ENCODE measurements around the gene DLEC1. TPM values are rescaled to one million over a fixed set of nuclear protein-coding genes. Genes with fewer than 3 reads are reported as not detected.
"Not testable (repeated sequence)": the region's sequence is repeated elsewhere in the genome, so short reads cannot be mapped to it uniquely, and the experiment has no call there.

The DLEC1 gene
- total RNA-seq, 2 experiments from 2014 or later = 0.70 to 1.1 TPM

DNA sequence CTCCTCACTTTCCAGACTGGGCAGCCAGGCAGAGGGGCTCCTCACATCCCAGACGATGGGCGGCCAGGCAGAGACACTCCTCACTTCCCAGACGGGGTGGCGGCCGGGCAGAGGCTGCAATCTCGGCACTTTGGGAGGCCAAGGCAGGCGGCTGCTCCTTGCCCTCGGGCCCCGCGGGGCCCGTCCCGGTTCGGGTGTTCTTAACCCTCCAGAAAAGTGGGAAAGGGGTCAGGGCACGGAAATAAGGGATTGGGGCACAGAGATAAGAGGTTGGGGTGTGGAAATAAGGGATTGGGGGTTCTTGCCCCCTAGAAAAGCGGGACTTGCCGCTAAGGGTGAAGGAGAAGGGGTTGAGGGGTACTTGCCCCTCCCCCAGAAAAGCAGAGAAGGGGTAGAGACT, 43.3 kb downstream of the DLEC1 start:
- H3K4me3 Mint-ChIP-seq; intact Hi-C loops (cut with micrococcal nuclease); H3K36me3 Mint-ChIP-seq; H3K27me3 Mint-ChIP-seq; H3K4me1 Mint-ChIP-seq (ENCODE audit: low read depth); POLR2A ChIA-PET; DNase-seq; H3K27ac Mint-ChIP-seq; CTCF ChIA-PET: not testable (repeated sequence)
- peaks cover 19% of the 10 kb centered on the region for H3K9me3 Mint-ChIP-seq

DNA sequence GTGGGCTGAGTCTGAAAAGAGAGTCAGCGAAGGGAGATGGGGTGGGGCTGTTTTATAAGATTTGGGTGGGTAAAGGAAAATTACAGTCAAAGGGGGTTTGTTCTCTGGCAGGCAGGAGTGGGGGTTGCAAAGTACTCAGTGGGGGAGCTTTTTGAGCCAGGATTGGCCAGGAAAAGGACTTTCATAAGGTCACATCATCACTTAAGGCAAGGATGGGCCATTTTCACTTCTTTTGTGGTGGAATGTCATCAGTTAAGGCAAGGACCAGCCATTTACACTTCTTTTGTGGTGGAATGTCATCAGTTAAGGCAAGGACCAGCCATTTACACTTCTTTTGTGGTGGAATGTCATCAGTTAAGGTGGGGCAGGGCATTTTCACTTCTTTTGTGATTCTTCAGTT, 44.2 kb downstream of the DLEC1 start:
- H3K4me3 Mint-ChIP-seq; H3K27me3 Mint-ChIP-seq; H3K27ac Mint-ChIP-seq; DNase-seq; intact Hi-C loops (cut with micrococcal nuclease); CTCF ChIA-PET; POLR2A ChIA-PET; H3K36me3 Mint-ChIP-seq; H3K4me1 Mint-ChIP-seq (ENCODE audit: low read depth): not testable (repeated sequence)
- peaks cover 19% of the 10 kb centered on the region for H3K9me3 Mint-ChIP-seq

DNA sequence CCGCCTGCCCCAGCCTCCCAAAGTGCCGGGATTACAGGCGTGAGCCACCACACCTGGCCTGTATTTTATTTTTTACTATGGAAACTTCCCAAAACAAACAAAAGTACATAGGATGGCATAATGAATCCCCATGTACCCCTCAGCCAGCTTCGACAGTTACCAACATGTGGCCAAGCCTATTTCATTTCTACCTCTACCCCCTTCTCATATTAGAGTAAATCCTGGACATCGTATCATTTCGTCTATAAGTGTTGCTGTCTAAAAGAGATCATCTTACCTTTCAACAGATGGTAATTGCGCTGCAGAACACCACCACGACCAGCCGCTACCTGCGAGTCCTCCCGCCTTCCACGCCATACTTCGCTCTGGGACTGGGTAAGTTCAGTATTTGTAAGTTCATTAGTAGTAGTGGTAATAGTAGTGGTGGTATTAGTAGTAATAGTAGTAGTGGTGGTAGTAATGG, 44.9 kb downstream of the DLEC1 start:
- DNase-seq = no peak
- H3K4me3 Mint-ChIP-seq = no peak overlapping the region
- H3K4me1 Mint-ChIP-seq (ENCODE audit: low read depth) = no peaks in the 10 kb centered on the region
- peak overlapping the region; percentile 10 for H3K27ac Mint-ChIP-seq
- H3K36me3 Mint-ChIP-seq = peaks cover 6% of the 10 kb centered on the region
- no peaks in the 10 kb centered on the region for H3K27me3 Mint-ChIP-seq
- CTCF ChIA-PET = no interaction called here
- peaks cover 19% of the 10 kb centered on the region for H3K9me3 Mint-ChIP-seq
- POLR2A ChIA-PET = no interaction called here
- intact Hi-C loops (cut with micrococcal nuclease) = no loop called here

DNA sequence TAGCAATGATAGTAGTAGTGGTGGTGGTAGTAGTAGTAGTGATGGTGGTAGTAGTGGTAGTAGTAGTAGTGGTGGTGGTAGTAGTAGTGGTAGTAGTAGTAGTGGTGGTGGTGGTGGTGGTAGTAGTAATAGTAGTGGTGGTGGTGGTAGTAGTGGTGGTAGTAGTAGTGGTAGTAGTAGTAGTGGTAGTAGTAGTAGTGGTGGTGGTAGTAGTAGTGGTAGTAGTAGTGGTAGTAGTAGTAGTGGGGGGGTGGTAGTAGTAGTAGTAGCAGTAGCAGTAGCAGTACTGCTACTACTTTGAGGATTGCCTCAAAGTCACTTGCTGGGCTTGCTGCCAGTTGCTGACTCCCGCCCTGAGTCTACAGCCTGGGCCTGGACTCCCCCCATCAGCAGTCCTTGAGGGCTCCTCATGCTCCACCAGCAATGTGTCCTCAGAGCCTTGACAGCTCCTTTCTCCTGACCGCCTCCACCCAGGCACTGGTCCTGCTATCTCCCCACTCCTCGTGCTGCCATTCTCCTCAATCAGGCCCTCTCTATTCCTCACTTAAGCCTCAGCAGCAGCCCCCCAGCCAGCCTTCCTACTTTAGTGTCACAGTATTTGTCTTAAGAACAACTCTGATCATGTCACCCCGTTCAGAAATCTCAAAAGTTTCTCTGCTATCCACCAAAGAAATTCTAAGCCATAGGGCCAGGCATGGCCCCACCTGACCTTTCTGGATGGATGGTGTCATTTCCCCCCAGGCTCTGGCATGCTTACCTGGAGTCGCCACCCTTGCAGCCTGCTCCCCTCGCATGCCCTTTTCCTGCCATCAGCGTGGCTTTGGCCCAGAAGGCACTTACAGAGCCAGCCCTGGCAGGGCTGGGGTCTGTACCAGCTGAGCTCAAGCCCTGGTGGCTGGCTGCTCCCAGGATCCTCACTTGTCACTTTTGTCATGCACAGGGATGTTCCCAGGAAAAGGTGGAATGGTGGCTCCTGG, 45.6 kb downstream of the DLEC1 start:
- POLR2A ChIA-PET = no interaction called here
- peak; percentile 43 for DNase-seq
- H3K9me3 Mint-ChIP-seq = peaks cover 19% of the 10 kb centered on the region
- H3K4me1 Mint-ChIP-seq (ENCODE audit: low read depth) = no peaks in the 10 kb centered on the region
- H3K4me3 Mint-ChIP-seq = no peak overlapping the region
- H3K36me3 Mint-ChIP-seq = peaks cover 6% of the 10 kb centered on the region
- H3K27me3 Mint-ChIP-seq = no peaks in the 10 kb centered on the region
- H3K27ac Mint-ChIP-seq = peak overlapping the region; percentile 36
- intact Hi-C loops (cut with micrococcal nuclease) = no loop called here
- CTCF ChIA-PET = no interaction called here

DNA sequence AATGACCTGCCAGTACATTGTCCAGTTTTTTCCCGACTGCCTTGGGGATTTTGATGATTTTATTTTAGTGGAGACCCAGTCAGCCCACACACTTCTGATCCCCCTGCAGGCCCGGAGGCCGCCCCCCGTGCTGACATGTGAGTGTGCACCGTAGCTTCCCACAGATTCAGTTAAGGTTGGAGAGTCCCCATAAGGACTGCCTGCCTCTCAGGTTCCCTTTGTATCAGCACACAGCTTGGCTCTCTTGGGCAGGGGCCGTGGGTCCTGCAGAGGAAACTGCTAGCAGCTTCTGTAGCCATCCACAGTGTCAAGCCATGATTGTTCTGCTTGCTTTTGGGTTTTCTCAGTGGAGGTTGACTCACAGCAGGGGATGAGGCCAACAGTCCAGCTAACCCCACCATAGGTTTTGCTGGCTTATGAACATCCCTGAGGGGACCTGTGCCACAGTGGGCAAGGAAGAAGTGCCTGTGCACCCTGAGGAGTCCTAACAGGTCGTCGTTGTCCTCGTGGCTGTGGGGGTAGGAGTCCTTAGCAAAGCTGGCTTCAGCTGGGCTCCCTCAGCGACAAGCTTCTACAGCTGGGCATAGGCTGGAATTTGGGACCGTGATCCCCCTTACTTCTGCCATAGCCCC, 46.4 kb downstream of the DLEC1 start:
- ChIA-PET CTCF (no interaction called here), POLR2A (no interaction called here)
- peaks cover 6% of the 10 kb centered on the region for H3K36me3 Mint-ChIP-seq
- H3K27me3 Mint-ChIP-seq = no peaks in the 10 kb centered on the region
- no peak overlapping the region for H3K4me3 Mint-ChIP-seq
- intact Hi-C loops (cut with micrococcal nuclease) = no loop called here
- no peaks in the 10 kb centered on the region for H3K4me1 Mint-ChIP-seq (ENCODE audit: low read depth)
- H3K27ac Mint-ChIP-seq = no peak overlapping the region
- DNase-seq = no peak
- peaks cover 19% of the 10 kb centered on the region for H3K9me3 Mint-ChIP-seq

DNA sequence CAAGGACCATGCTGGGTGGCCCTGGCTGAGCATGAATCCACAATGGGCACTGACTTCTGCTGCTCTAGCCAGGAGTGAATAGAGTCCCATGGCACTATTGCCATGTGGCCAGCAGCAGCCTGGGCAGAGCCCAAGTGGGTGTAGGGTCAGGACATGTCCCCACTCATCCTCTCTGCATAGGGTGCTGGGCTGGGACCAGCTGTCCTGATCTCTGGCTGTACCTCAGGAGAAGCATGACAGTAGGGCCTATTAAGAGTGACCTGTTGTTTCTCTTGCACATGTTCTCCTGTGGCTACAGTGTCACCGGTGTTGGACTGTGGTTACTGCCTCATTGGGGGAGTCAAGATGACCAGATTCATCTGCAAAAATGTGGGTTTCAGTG, 46.9 kb downstream of the DLEC1 start:
- Mint-ChIP-seq H3K27ac (no peak overlapping the region), H3K36me3 (peaks cover 4% of the 10 kb centered on the region), H3K9me3 (peaks cover 17% of the 10 kb centered on the region), H3K4me1 (ENCODE audit: low read depth) (no peaks in the 10 kb centered on the region), H3K27me3 (no peaks in the 10 kb centered on the region), H3K4me3 (no peak overlapping the region)
- ChIA-PET CTCF (no interaction called here), POLR2A (no interaction called here)
- intact Hi-C loops (cut with micrococcal nuclease) = no loop called here
- no peak for DNase-seq

DNA sequence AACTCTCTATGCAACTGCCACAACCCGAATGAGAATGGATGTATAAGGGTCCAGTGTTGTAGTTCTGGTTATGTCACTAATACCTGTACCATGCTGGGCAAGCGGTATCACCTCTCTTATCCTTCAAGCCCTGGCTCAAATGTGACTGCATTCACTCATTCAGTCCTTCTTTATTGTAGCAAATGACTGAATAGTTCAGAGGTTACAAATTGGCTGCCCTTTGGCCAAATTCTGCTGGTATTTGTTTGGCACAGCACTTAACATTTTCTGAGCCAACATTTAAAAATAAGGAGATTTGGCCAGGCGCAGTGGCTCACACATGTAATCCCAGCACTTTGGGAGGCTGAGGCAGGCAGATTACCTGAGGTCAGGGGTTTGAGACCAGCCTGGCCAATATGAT, 47.5 kb downstream of the DLEC1 start:
- Mint-ChIP-seq H3K4me3 (no peak overlapping the region), H3K4me1 (ENCODE audit: low read depth) (no peaks in the 10 kb centered on the region), H3K9me3 (peaks cover 17% of the 10 kb centered on the region), H3K27ac (no peak overlapping the region), H3K36me3 (peaks cover 4% of the 10 kb centered on the region), H3K27me3 (no peaks in the 10 kb centered on the region)
- ChIA-PET CTCF (no interaction called here), POLR2A (interaction anchor here (0.7 kb wide), 1 partner anchor 335 kb away, joined by 3 read pairs; no protein-coding TSS in a partner anchor)
- no peak for DNase-seq
- intact Hi-C loops (cut with micrococcal nuclease) = no loop called here

DNA sequence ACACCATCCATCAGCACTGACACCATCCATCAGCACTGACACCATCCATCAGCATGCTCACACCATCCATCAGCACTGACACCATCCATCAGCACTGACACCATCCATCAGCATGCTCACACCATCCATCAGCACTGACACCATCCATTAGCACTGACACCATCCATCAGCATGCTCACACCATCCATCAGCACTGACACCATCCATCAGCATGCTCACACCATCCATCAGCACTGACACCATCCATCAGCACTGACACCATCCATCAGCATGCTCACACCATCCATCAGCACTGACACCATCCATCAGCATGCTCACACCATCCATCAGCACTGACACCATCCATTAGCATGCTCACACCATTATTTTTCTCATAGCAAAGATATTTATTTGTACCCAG, 48.3 kb downstream of the DLEC1 start:
- DNase-seq; CTCF ChIA-PET; H3K4me3 Mint-ChIP-seq; H3K4me1 Mint-ChIP-seq (ENCODE audit: low read depth); intact Hi-C loops (cut with micrococcal nuclease); H3K36me3 Mint-ChIP-seq; H3K27ac Mint-ChIP-seq; POLR2A ChIA-PET; H3K27me3 Mint-ChIP-seq: not testable (repeated sequence)
- H3K9me3 Mint-ChIP-seq = peaks cover 17% of the 10 kb centered on the region

DNA sequence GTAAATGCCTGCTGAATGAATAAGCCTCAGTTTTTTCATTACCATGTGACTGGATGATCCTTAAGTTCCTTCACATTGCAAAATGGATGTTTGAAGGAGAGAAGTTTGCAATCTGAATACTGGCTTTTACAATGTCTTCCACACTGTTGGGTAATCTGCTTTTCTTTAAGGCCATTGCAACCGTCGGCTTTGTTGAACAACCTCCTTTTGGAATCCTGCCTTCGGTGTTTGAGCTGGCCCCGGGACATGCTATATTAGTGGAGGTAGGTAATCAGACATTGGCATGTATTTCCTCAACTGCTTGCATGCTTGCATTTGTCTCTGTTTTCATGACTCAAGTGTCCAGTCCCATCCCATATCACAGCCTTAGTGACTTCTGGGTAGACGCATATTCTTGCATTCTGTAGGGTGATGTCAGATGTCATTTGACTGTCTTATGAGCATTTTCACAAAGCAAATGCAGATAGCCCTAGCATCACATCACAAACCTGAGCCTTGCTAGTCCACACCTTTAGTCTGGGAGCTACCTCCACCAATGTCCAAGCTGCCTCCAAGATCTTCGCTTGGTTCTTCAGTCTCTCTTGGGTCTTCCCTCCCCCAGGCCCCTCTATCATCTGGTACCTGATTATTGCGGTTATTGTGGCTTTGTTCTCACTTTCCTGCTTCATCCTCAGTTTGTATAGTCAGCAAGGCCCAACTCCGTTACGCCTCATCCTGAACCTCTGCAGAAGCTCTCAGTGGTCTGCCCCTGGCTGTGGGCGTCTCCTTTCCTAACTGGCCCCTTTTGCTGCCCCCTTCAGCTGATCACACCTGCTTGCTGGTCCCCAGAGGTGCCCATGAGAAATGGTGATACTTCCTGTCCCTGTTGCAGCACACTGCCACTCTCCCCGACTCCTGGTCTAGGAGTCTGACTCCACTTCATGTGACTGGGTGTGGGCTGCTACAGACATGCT, 49.4 kb downstream of the DLEC1 start:
- peaks cover 10% of the 10 kb centered on the region for H3K9me3 Mint-ChIP-seq
- peaks cover 4% of the 10 kb centered on the region for H3K36me3 Mint-ChIP-seq
- H3K4me1 Mint-ChIP-seq (ENCODE audit: low read depth) = no peaks in the 10 kb centered on the region
- ChIA-PET CTCF (no interaction called here), POLR2A (no interaction called here)
- H3K27ac Mint-ChIP-seq = no peak overlapping the region
- no peak for DNase-seq
- no peak overlapping the region for H3K4me3 Mint-ChIP-seq
- intact Hi-C loops (cut with micrococcal nuclease) = no loop called here
- H3K27me3 Mint-ChIP-seq = no peaks in the 10 kb centered on the region

DNA sequence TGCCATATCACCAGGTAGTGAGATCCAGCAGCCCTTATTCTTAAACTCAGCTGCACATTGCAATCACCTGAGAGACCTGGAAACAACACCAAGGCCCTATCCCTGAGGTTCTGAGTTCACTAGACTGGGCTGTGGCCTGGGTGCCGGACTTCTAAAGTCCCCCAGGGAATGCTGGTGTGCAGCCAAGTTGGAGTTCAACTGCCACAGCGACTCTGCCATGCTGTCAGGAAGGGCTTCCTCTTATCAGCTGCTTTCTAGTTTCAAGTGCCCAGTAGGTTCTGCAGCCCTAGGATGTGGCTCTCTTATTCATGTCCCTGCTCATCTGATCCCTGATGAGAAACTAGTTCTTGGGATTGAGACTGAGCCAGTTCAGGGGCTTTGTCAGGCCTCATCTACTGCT, 50.2 kb downstream of the DLEC1 start:
- DNase-seq = no peak
- H3K4me1 Mint-ChIP-seq (ENCODE audit: low read depth) = no peaks in the 10 kb centered on the region
- peaks cover 2% of the 10 kb centered on the region for H3K36me3 Mint-ChIP-seq
- peaks cover 5% of the 10 kb centered on the region for H3K9me3 Mint-ChIP-seq
- ChIA-PET CTCF (no interaction called here), POLR2A (no interaction called here)
- H3K27me3 Mint-ChIP-seq = no peaks in the 10 kb centered on the region
- H3K4me3 Mint-ChIP-seq = no peak overlapping the region
- H3K27ac Mint-ChIP-seq = no peak overlapping the region
- intact Hi-C loops (cut with micrococcal nuclease) = no loop called here

DNA sequence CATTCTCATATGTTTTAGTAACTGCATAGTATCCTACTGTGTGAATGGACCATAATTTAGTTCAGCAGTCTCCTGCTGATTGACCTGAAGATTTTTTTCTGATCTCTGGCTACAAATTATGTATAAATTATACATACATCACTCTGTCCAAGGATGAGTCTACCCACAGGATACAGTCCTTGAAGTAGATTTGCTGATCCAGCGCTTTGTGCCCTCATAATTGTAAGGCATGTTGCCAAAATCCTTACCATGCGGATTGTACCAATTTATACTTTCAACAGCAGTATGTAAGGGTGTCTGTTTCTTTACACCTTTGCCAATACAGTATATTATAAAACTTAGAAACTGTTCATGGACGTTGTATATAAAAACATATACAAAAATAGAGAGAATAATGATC, 51.4 kb downstream of the DLEC1 start:
- no peaks in the 10 kb centered on the region for H3K9me3 Mint-ChIP-seq
- POLR2A ChIA-PET = no interaction called here
- H3K27me3 Mint-ChIP-seq = no peaks in the 10 kb centered on the region
- no peak overlapping the region for H3K27ac Mint-ChIP-seq
- DNase-seq = no peak
- intact Hi-C loops (cut with micrococcal nuclease) = no loop called here
- no peaks in the 10 kb centered on the region for H3K4me1 Mint-ChIP-seq (ENCODE audit: low read depth)
- CTCF ChIA-PET = no interaction called here
- no peaks in the 10 kb centered on the region for H3K36me3 Mint-ChIP-seq
- H3K4me3 Mint-ChIP-seq = no peak overlapping the region

DNA sequence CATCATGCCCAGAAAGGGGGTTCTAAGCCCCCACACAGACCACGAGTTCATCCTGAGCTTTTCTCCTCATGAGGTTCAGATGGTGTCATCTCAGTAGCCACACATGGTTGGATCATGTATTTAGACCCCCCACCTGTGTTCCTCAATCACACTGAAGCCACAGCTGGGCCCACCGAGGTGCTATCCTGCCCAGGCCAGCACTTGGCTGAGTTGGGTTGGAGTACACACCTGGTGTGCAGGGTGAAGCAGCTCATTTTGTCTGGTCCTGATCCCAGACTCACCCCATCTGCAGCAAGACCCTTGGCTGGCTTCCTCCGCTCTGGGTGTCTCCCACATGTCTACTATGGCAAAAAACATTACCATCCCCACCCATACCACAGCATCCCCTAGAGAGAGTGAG, 56.0 kb downstream of the DLEC1 start:
- no peaks in the 10 kb centered on the region for H3K36me3 Mint-ChIP-seq
- ChIA-PET CTCF (interaction anchor here (1.4 kb wide), 1 partner anchor 23 kb away, joined by 4 read pairs; no protein-coding TSS in a partner anchor), POLR2A (no interaction called here)
- H3K27me3 Mint-ChIP-seq = no peaks in the 10 kb centered on the region
- H3K27ac Mint-ChIP-seq = no peak overlapping the region
- H3K9me3 Mint-ChIP-seq = no peaks in the 10 kb centered on the region
- H3K4me1 Mint-ChIP-seq (ENCODE audit: low read depth) = no peaks in the 10 kb centered on the region
- H3K4me3 Mint-ChIP-seq = no peak overlapping the region
- intact Hi-C loops (cut with micrococcal nuclease) = no loop called here
- DNase-seq = no peak

Data from activated CD4-positive, alpha-beta memory T cell treated with anti-CD3 and anti-CD28 coated beads for 36 hours (primary cell).